ENCODE results near the gene PRKCZ. TPM values are rescaled to one million over a fixed set of nuclear protein-coding genes. Genes with fewer than 3 reads are reported as not detected.

PRKCZ gene
- total and polyA plus RNA-seq, 2 of the 4 experiments (the other 2 are of a cell fraction): 2.0 to 3.5 TPM

DNA sequence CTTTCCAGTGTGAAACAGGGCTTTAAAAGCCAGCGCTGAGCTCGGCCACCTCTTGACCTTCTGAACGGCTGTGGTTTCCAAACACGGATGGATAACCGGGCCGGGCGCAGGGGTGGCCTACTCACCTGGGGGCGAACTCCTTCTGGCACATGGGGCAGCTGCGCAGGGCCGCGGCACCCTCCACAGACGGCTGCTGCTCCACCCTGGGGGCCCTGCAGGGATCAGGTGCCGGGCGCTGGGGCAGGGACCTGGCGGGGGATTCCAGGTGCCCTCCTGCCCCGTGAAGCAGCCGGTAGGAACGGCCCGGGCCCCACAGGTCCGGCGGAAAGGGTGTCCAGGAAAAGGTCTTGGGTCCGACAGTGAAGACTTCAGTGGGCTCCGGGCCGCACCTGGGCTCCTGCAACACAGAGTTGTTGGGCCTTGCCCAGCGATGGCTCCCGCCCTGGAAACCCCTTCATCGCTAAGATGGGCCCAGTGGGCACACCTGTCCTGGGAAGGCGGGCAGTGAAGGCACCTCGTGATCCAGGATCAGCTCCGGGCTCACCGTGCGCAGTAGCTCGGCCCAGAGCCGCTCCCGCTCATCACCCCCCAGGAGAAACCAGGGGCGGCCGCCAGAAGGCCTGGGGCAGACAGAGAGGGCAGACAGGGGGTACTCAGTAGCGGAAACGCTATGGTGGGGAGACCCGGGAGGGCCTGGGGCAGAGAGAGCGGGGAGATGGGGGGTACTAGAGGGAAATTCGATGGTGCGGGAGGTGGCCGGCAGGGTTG, 143.5 kb downstream of the PRKCZ start:
- H4K5ac ChIP-seq (ENCODE audit: low read depth, low read length): 0 out of 2 replicates have a peak overlapping the region, but pooled peaks have one; percentile 21
- peak overlapping the region; percentile 67 for H3K4ac ChIP-seq (ENCODE audit: low read depth, low read length)
- peak overlapping the region; percentile 96 for H2AK9ac ChIP-seq (replicated peaks; ENCODE audit: low read depth, low read length, poor library complexity)
- peak overlapping the region; percentile 61 for H2AFZ ChIP-seq (replicated peaks; ENCODE audit: low read length, poor library complexity)
- H3K56ac ChIP-seq (ENCODE audit: extremely low read depth, insufficient read depth, low read length): no peak overlapping the region
- no peaks in the 10 kb centered on the region for H3K27me3 ChIP-seq (ENCODE audit: control insufficient read depth, insufficient read depth, low read length)
- POLR2A ChIA-PET (ENCODE audit: unreplicated experiment): no interaction called here
- 0 out of 2 replicates have a peak, but pooled peaks cover 2% of the 10 kb centered on the region for H3K9me1 ChIP-seq (ENCODE audit: insufficient read depth, low read length)
- H3K4me1 ChIP-seq (ENCODE audit: control insufficient read depth, insufficient read depth, low read length): peaks cover 34% of the 10 kb centered on the region
- peak overlapping the region; percentile 79 for H2AK5ac ChIP-seq (ENCODE audit: low read depth, low read length)
- TSS peak; percentile 55 for BruUV-seq (replicated peaks)
- H4K20me1 ChIP-seq (ENCODE audit: insufficient read depth, low read length): 0 out of 2 replicates have a peak, but pooled peaks cover 12% of the 10 kb centered on the region
- peak overlapping the region; percentile 22 for H2BK5ac ChIP-seq (ENCODE audit: low read depth, low read length, poor library complexity, severe bottlenecking)
- peak overlapping the region; percentile 55 for H3K9ac ChIP-seq (ENCODE audit: low read depth, low read length)
- DNase-seq (no peak), ATAC-seq (ENCODE audit: low read depth) (no peak)
- H4K8ac ChIP-seq (ENCODE audit: low read depth in 2 of 2, low read length in 2 of 2): peak overlapping the region; percentile 61 to 71; a peak in 2 of 4 replicates
- no peaks in the 10 kb centered on the region for H3K9me3 ChIP-seq (ENCODE audit: control insufficient read depth, insufficient read depth, low read length)
- H3K23ac ChIP-seq (ENCODE audit: low read depth, low read length): peak overlapping the region; percentile 80; the same call in 1 of the 2 replicates
- peak overlapping the region; percentile 46 for H4K91ac ChIP-seq (ENCODE audit: insufficient read depth, low read depth, low read length)
- no peak overlapping the region for H2BK15ac ChIP-seq (ENCODE audit: low read depth, low read length)
- H3K36me3 ChIP-seq (ENCODE audit: control insufficient read depth, insufficient read depth, low read length): no peaks in the 10 kb centered on the region; the same call in 1 of the 2 replicates
- H3K79me1 ChIP-seq (ENCODE audit: low read depth in 1 of 2, low read length in 2 of 2): peaks cover 5 to 41% of the 10 kb centered on the region in 2 experiments; a peak in 3 of 4 replicates
- H3K4me3 ChIP-seq (ENCODE audit: insufficient read depth, low read depth, low read length): peak overlapping the region; percentile 32
- peak; percentile 16 for TF ChIP-seq POLR2A (IDR thresholded peaks at IDR 0.05; ENCODE audit: low read depth, low read length)
- TF ChIP-seq RCOR1 (IDR thresholded peaks at IDR 0.05; ENCODE audit: insufficient replicate concordance, low read length): no peak
- TF ChIP-seq MAFK (IDR thresholded peaks at IDR 0.05; ENCODE audit: low read depth, low read length): no peak
- no peak for TF ChIP-seq MAZ (IDR thresholded peaks at IDR 0.05; ENCODE audit: borderline replicate concordance, low read depth, low read length)
- TF ChIP-seq FOS (IDR thresholded peaks at IDR 0.05; ENCODE audit: low read depth, low read length): no peak
- no peak for TF ChIP-seq RFX5 (IDR thresholded peaks at IDR 0.05; ENCODE audit: low read depth, low read length)
- no peak for TF ChIP-seq MXI1 (IDR thresholded peaks at IDR 0.05; ENCODE audit: borderline replicate concordance, low read depth, low read length)
- no peak for TF ChIP-seq BHLHE40 (IDR thresholded peaks at IDR 0.05; ENCODE audit: low read depth, low read length)
- in situ Hi-C loops (cut with MboI; ENCODE audit: low sequenced_read_pairs): loop anchor here (5.0 to 25.0 kb wide), 2 partner anchors 179 to 344 kb away; partner anchors contain the start of genes HES5 and PANK4
- no peak overlapping the region for H2BK120ac ChIP-seq (ENCODE audit: low read depth, low read length)
- H2BK20ac ChIP-seq (ENCODE audit: low read depth, low read length): no peak overlapping the region
- H3K4me2 ChIP-seq (ENCODE audit: low read depth, low read length): peak overlapping the region; percentile 83
- H3K14ac ChIP-seq (replicated peaks; ENCODE audit: low read depth, low read length): peak overlapping the region; percentile 19
- dilution Hi-C loops (cut with HindIII; ENCODE audit: low sequenced_read_pairs, unreplicated experiment): no loop called here
- intact Hi-C loops (cut with micrococcal nuclease): no loop called here
- peak overlapping the region; percentile 24 for H3K27ac ChIP-seq (ENCODE audit: insufficient read depth, low read length)
- no peak overlapping the region for H3K18ac ChIP-seq (ENCODE audit: low read depth, low read length)
- WGBS, 2 experiments (ENCODE audit: extremely low coverage in 2 of 2, insufficient read length in 1 of 2): 69% methylated on average over 16 of the region's 44 CpGs; no CpG with 5 or more reads in 1 of the 2 experiments
- CTCF ChIA-PET: no interaction called here
